SH-SY5Y (cell line): Measurements from ENCODE around the gene CYP8B1.

ENCODE experiments used
- GATA2 ChIP-seq: IDR thresholded peaks from 2 replicates; pipeline ENCODE4 v1.6.1; 2011; ENCODE audit warnings: mild to moderate bottlenecking, low read depth, low read length
- GATA3 ChIP-seq: IDR thresholded peaks from 2 replicates; pipeline ENCODE4 v1.6.1; 2011; ENCODE audit warnings: low read depth, mild to moderate bottlenecking, low read length, moderate library complexity

Gene CYP8B1

DNA sequence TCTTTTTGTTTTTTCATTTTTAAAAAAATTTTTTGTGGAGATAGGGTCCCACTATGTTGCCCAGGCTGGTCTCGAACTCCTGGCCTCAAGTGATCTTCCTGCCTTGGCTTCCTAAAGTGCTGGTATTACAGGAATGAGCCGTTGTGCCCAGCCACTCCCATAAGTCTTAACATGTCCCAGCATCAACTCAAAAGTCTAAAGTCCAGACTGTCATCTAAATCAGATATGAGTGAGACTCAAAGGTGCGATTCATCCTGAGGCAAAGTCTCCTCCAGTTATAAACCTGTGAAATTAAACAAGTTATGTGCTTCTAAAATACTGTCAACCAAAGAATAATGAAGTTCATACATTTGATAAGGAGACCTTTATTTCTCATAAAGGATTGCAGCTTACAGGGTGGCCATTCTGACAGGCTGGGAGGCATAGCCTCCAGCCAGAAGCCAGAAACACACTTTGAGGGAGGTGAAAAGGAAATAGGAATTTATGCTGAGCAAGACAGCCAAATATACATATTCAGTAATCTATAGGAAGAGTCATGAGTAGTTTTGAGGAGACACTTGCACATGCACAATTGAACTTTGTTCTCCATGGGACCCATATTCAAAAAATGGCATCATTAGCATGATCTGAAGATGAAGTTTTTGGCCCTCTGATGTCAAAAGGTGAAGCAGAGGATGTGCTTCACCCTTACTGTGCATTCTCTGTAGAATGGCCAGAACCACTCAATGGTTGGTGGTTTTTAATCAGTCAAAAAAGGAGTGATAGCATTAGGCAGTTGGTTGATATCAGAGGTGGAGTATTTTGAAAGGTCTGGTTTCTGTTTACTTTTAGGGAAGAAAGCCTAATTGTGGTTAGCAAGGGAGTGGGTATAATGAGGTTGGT is 19.3 kb upstream of the CYP8B1 start:
- TF ChIP-seq GATA3 (no peak), GATA2 (no peak)

DNA sequence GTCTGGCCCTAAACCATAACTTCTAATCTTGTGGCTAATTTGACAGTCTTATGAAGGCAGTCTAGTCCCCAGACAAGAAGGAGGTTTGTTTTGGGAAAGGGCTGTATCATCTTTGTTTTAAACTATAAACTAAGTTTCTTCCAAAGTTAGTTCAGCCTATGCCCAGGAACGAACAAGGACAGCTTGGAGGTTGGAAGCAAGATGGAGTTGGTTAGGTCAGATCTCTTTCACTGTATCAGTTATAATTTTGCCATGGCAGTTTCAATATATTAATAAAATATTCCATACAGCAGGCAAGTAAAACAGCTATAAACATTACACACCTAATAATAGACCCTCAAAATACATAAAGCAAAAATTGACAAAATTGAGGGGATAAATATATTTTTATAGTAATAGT is 17.1 kb upstream of the CYP8B1 start:
- TF ChIP-seq GATA3 (no peak), GATA2 (no peak)

DNA sequence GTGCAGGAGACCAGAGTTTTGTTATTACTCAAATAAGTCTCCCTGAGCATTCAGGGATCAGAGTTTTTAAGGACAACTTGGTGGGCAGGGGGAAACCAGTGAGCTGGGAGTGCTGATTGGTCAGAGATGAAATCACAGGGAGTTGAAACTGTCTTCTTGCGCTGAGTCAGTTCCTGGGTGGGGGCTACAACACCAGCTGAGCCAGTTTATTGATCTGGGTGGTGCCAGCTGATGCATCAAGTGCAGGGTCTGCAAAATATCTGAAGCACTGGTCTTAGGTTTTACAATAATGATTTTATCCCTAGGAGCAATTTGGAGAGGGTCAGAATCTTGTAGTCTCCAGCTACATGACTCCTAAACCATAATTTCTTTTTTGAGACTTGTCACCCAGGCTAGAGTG is 16.5 kb upstream of the CYP8B1 start:
- TF ChIP-seq GATA3: no peak
- TF ChIP-seq GATA2: no peak

DNA sequence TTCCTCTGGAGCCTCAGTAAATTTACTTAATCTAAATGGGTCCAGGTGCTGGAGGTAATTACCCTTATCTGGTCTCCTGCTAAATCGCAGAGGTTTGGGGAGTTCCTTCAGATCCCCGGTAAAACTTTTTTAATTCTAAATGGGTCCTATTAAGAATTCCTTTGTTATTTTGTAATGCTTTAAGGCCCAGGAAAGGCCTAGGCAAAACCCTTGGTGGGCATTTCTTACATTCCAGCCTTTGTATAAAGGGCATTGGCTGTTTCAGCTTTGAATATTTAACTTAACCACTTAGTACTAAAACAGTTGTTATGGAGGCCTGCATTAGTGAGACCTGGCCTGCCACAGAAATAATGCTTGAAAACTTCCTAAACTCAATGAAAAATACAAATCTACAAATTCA is 15.4 kb upstream of the CYP8B1 start:
- no peak for TF ChIP-seq GATA3
- TF ChIP-seq GATA2: no peak

DNA sequence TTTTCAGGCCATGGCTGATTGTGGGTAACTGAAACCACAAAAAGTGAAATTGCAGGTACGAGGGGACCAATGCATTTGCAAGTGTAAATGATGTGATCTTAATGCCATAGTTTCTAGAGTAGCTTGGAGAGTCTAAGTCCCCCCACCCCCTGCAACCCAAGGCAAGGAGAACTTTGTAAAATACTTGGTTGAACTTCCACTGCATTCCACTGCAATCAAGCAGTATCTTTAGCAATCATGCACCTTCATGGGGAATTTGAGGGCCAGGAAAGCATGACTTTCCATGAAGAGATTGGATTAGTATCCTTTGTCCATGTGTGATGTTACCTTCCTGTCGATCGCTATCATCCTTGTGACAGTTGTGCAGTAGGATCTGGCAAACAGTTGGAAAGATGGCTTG is 11.4 kb upstream of the CYP8B1 start:
- TF ChIP-seq GATA3 (no peak), GATA2 (no peak)

DNA sequence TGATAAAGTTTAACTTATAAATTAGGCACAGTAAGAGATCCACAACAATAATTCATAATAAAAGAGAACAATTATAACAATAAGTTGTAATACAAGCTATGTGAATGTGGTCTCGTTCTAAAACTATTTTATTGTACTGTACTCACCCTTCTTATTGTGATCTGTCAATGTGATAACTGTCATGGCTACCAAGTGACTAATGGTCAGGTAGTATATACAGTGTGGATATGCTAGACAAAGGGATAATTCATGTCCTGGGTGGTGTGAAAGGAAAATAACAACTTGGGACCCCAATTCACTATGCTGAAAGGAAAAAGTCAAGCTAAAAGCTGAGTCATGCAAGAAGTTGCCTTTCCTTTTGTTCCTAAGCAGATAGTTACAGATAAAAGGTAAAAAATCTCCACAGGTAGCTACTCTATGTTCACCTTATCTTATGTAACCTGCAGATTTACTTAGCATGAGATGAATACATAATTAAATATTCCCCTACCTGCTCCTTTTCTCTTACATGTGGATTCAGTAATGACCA is 10.7 kb upstream of the CYP8B1 start:
- no peak for TF ChIP-seq GATA2
- no peak for TF ChIP-seq GATA3

DNA sequence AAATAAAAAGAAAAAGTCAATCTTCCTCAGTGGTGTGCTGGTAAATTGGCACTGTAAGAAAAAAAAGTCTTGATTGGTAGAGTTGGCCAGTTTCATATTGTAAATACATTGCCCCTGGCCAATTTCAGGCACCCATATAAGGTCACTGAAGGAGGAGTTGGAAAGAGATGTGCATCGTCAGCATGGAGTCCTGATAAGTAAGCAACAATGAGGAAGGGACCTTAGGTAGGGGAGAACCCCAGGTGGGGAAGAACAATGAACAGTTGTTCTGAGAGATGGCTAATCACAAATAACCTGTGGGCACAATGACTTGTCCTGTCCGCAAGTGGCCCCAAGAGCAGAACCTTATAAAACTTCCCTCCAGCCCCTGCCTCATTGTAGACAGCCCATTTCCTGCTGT is 8.6 kb upstream of the CYP8B1 start:
- TF ChIP-seq GATA2: no peak
- TF ChIP-seq GATA3: no peak

DNA sequence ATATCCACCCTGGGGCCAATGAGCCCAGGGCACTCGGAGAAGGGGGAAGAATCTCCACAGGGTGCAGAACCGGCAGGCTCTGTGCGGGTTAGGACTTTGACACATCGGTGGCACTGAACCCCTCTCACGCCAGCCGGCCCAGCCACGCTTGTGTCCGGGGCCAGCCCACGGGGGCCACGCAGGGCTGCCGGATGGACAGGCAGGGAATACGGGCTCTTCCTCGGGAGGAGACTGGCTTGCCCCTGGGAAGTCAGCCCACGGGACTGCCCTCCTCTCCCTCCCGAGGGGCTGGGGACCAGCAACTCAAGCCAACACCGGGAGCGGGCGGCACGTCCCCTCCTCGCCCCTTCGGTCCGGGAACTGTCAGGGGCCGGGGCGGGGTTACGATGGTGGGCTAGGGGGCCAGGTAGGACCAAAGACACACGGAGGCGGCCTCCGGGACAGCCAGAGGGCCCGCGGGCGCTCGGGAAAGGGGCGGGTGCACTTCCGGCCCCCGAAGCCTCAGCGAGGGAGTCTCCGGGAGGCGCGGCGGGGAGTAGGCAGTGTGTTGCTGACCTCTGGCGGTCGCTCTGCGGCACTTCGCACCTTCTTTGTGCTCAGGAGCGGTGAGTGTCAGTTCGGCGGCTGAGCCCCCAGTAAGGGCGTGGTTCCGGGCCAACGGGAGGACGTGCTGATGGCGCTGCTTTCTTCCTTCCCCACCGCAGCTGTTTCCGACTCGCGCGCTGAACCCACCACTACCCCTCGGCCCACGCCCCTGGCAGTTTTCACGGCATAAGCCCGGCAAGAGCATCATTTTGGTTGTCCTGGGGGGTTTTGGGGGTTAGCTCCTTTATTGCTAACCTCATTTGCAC is 5.1 kb upstream of the CYP8B1 start:
- TF ChIP-seq GATA2: no peak
- no peak for TF ChIP-seq GATA3

DNA sequence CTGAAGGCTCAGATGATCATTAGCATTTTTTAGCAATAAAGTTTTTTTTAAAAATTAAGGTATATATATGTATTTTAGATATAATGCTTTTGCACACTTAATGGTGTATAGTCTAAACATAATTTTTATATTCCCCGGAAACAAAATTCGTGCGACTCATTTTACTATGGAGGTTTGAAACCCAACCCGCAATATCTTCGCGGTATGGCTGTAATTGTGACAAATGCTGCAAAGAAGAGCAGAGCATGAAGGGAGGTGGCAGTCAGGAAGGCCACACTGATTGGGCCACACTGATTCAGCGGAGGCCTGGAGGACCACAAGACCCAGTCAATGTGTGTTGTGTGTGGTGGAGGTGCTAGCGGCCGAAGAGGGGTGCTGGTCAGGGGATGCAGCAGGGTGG is 4.5 kb upstream of the CYP8B1 start:
- no peak for TF ChIP-seq GATA2
- no peak for TF ChIP-seq GATA3

DNA sequence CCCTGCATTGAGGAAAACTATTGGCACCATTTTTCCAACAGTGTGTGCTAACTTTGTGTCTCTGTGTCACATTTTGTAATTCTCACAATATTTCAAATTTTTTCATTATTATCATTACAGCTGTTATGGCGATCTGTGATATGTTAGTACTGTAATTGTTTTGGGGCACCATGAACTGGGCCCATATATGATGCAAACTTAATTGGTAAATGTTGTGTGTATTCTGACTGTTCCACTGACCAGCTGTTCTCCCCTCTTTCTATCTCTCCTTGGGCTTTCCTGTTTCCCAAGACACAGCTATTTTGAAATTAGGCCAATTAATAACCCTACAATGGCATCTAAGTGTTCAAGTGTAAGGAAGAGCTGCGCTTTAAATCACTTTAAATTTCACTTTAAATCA is 2.2 kb upstream of the CYP8B1 start:
- TF ChIP-seq GATA2 (no peak), GATA3 (no peak)

DNA sequence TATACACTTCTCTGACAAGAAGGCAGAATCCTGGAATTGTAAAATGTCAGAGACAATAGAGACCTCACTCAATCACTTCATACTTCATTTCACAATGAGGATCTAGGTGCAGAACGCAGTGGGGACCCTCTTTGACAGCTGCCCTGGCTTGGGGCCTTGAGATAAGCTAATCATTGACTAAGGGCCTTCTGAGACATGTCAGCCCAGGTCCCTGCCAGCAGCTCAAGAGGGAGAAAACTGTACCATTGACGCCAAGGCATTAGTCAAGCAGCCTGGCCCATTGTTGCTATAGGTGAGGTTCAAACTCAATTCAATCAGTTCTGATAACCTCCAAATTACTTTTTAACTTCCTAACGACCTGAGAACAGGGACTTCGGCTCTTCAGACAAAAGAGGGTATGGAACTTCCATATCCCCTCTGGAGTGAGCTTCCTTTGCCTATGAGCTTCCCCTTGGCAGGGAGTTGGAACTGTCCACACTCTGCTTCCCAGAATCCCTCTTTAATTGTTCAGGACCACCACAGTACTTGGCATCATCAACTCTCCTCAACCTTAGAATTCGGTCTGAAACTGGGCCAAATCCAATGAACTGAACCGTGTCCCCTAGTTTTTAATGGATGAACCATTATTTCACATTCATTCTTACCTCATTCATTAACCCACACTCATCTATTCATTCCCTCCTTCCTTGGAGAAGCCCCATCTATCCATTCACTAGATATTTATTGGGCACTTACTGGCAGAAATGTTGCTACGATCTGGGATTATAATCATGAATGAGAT is 1.5 kb upstream of the CYP8B1 start:
- TF ChIP-seq GATA2 (no peak), GATA3 (no peak)

DNA sequence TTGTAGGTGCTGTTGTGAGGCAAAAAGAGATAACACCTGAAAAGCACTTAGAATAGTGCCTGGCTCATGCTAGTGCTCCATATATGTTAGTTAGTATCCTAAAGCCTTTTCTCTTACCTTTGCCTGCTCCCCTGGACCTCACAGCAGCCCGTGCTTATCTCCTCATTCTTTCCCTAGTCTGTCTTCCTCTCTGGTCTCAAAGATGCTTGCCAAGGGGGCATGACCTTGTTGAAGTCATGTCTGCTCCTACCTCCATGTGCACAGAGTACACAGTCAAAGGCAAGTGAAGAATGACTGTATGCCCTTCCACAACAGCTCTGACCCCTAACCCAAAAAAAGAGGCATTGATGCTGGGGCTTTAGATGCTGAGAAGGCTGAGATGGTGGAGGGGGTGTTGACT is 722 bp upstream of the CYP8B1 start:
- TF ChIP-seq GATA3 (no peak), GATA2 (no peak)

DNA sequence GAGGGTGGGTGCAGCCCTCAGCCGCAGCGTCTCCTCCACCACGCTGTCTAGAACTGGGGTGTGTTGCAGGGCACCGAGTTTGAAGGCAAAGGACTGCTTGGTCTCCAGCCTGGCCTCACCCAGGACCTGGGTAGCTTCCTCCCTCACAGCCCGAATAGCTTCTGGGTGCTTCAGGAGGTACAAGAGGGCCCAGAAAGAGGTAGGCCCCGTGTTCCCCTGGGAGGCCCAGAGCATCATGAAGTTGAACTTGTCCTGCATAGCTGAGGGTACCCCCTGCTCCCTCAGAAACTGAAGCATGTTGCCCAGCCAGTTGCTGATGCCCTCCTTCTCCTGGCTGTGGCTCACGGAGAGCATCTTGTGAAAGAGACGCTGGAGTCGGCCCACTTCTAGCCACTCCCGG is 930 bp downstream of the CYP8B1 start:
- no peak for TF ChIP-seq GATA3
- TF ChIP-seq GATA2: no peak
